Jurkat, Clone E6-1 (cell line): ENCODE measurements around the gene AOAH. TPM values are rescaled to one million over a fixed set of nuclear protein-coding genes. Genes with fewer than 3 reads are reported as not detected.

Experiments
- DNase-seq: peaks from one replicate; pipeline ENCODE4 v3.0.0-alpha.2; 2011; ENCODE audit warnings: low read depth, low spot score
- H3K4me3 ChIP-seq: 2 replicates; pipeline ENCODE4 v1.5.1; 2011; ENCODE audit warnings: mild to moderate bottlenecking, low read length, control low read depth, moderate library complexity
- polyA plus RNA-seq: library from polyadenylated mRNA; unstranded; fragments of >200 nt; gene quantifications from one replicate; pipeline ENCODE4 v1.2.1, GENCODE V29; 2012; ENCODE audit warnings: missing spikeins; ENCODE audit not compliant: insufficient read length, insufficient read depth

The AOAH gene
- polyA plus RNA-seq = 2.5 TPM

DNA sequence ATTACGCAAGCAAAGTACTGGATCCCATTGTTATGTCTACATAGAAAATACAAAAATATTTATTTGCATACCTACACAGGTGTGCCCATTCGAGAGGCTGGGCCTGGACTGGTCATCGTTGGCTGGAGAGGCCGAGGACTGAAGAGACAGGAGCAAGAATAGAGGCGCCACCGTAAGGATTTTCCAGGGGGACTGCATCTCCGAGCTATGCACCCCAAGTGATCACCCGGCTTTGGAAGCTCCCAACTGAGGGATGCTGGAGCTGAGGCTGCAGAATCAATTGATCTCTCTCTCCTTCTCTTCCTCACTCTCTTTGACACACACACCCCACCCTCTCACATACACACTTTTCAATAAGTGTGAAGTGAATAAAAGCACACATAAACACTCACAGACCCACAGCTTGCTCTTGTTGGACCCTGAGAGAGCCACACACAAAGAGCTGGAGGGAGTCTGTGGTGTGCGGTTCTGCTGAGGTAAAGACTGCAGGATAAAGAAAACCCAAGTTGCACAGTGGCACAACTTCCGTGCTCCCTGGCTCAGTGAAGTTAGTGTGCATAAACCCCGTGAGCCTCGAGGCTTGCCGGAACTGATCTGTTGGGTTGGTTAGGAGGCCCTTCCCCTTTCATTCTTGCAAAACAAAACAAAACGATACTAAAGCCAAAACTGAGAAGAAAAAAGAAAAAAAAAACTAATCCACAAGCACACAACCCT, at the start of gene AOAH:
Gene AOAH (minus strand): TSS at position 544 of the 714 bp plus-strand sequence. CDS start 346 bp downstream, at position 198.
- no peak within 1 kb of the TSS; the same call in 1 of the 2 replicates for H3K4me3 ChIP-seq
- DNase-seq = peak; percentile 92

GRCh38 chr7:36766451-36766850, 42.2 kb upstream of the AOAH start:
- no peak overlapping the region for H3K4me3 ChIP-seq
- no peak for DNase-seq

GRCh38 chr7:36765605-36766004, 41.3 kb upstream of the AOAH start:
- DNase-seq = no peak
- no peak overlapping the region for H3K4me3 ChIP-seq

DNA sequence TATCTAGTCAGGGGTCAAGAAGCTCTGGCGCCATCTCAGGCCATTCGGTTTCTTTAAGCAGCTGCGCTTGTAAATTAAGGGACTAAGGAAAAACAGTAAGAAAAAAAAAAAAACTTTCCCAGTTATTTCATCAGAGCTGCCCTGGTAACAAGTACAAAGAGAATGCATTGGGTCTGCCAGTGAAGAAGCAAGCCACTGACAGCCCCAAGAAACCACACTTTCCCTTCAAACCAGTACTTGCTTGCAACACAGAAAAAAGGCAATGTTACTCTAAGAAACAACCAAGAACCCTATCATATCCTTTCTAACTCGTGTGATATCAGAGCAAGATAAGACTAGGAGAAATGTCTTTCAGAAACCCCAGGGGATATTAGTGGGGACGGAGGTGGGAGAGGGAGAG, 40.6 kb upstream of the AOAH start:
- no peak for DNase-seq
- no peak overlapping the region for H3K4me3 ChIP-seq

DNA sequence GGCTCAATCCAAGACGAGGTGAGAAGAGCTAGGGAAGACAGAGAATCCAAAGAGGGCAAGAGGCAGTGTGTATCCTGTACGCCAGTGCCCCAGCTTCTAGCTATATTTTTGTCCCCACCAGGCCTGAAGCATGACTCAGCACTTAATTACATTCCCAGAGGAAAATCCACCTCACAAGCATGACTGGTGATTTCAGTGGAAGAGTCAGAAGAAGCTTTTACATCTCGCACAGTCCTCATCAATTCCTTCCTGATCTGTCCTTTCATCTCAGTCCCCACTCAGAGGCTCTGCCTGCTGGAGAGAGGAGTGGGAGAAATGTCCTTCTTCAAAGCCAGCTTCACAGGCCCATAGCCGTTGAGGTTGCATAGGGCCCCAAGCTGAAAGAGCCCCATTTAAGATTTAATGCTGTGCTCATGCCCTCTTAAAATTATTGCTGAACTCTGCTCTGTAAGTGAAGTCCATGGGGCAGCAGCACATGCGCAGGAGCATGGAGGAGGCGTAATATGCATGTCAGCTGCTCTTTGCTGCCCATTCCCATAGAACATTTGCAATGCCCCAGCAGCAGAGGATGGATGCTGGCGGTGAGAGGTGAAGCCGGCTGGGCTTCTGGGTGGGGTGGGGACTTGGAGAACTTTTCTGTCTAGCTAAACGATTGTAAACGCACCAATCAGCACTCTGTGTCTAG, 39.0 kb upstream of the AOAH start:
- no peak overlapping the region for H3K4me3 ChIP-seq
- no peak for DNase-seq

DNA sequence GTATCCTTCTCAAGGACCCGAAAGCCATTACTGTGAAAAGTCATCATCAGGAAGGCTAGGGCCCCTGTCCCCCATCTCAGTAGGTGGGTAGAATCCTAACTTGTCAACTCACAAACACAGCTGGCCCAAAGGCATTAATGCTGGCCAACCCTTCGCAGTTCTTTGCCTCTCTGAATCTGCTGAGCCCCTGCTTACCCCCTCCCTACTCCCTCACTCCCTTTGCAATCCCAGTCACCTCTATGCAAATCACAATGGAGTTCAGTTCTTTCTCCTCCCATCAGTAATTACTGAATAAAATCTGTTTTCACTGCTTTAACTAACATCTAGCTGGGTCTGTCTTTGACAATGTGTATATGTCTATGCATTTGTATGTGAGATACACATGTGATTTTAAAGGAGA, 38.1 kb upstream of the AOAH start:
- no peak overlapping the region for H3K4me3 ChIP-seq
- no peak for DNase-seq

DNA sequence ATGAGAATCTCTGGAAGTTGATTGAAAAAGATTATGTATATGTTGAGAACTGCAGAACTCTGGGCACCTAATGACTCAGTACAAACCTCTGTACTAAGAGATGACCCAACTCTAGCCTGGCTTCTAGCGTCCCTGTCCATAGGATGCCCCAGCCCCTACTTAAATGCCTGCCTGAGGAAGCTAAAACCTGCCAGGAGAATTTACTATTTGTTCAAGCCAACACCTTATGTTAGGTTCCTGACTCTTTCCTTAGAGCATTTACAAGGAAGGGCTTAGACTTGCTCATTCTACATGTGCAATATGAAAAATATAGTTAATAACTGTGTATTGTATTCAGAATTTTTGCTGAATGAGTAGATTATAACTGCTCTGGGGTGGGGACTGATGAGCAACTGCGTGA, 37.5 kb upstream of the AOAH start:
- no peak overlapping the region for H3K4me3 ChIP-seq
- DNase-seq = no peak

GRCh38 chr7:36760856-36761762, 36.8 kb upstream of the AOAH start:
- no peak overlapping the region for H3K4me3 ChIP-seq
- DNase-seq = no peak

- no peak overlapping the region for H3K4me3 ChIP-seq
Observed at GRCh38 chr7:36758879-36759278, 34.6 kb upstream of the AOAH start.

GRCh38 chr7:36755484-36755883, 31.2 kb upstream of the AOAH start:
- H3K4me3 ChIP-seq = no peak overlapping the region
- no peak for DNase-seq

More at GRCh38 chr7:36758879-36759278, 34.6 kb upstream of the AOAH start:
- DNase-seq = no peak

DNA sequence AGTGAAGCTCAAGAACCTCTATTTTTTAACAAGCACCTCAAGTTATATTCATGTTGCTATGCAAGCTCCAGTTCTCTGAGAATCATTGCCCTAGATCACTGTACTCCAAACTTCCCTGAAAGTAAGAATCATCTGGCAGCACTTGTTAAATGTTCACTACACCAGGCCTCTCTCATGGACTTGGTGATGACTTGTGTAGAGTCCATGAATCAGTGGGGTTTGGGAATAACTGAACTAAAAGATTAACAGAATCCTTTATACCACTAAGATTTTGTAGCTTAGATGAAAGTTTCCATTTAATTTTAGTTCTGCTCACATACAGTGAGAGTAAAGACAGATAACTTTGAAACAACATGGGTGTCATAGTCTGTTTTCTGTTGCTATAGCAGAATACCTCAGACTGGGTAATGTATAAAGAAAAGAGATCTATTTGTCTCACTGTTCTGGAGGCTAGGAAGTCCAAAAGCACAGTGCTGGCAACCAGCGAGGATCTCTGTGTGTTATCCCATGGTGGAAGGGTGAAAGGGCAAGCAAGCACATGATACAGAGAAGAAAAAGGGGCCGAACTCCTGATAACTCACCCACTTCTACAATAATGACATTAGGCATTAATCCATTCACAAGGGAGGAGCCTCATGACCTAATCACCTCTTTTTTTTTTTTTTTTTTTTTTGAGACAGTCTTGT, 27.9 kb upstream of the AOAH start:
- no peak overlapping the region for H3K4me3 ChIP-seq
- no peak for DNase-seq

DNA sequence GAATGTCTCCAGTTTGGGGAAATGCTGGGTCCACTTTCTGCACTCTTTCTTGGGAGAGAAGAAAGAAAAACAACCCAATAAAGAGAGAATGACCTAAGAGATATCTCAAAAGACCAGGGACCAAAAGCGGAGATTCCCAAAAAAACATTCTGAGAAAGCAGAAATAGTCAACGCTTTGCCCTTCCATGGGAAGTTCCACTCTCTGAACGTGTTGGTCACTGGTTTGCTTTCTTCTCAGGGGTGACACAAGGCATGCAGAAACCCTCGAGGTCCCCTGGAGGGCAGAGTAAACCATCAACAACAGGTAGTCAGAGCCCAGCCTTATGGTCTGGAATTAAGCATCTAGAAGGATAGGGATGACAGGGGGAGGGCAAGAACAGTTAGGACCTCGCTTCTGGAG, 26.2 kb upstream of the AOAH start:
- DNase-seq = no peak
- H3K4me3 ChIP-seq = no peak overlapping the region

DNA sequence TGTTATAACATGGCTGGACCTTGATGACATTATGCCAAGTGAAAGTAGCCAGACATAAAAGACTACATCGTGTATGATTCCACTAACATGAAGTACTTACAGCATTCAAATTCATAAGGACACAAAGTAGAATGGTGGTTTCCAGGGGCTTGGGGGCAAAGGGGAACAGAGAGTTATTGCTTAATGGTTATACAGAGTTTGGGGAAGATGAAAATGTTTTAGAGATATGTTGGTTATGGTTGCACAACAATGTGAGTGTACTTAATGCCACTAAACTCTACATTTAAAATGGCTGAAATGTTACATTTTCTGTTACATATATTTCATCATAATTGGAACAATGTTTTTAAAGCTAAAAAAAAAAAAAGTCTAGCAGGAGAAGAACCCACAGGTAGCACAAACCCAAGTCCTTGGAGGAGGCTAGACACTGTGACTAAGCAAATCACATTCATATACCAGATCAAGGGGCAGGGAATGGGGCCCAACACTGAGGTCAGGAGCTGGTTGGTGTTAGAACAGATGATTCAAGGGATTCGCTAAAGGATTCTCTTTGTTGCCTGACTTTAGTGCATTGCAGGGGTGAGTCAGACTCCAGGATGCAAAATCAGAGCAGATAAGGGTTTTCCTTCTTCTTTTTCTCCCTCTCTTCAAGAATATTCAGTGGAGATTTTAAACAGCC, 25.1 kb upstream of the AOAH start:
- H3K4me3 ChIP-seq = no peak overlapping the region
- no peak for DNase-seq

DNA sequence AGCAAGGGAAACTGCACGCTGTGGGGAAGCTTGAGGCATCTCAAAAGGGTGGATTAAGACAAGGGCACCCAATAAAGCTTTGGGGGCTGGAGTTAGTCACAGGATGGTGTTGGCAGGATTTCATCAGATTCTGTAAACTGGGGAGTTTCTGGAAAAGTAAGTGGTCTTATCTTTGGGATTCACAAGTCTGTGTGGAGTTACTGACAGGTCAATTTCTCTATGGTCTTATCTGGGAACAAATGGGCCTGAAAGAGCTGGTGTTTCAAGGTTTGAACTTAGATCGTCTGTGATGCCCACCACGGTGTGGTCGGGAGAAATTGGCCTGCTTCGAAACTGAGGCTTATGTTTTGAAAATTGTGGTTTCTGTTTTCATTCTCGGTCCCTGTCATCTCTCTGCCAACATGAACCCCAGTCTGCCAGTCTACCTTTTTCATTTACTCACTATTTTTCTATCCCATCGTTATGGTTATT, 23.8 kb upstream of the AOAH start:
- DNase-seq = no peak
- no peak overlapping the region for H3K4me3 ChIP-seq

DNA sequence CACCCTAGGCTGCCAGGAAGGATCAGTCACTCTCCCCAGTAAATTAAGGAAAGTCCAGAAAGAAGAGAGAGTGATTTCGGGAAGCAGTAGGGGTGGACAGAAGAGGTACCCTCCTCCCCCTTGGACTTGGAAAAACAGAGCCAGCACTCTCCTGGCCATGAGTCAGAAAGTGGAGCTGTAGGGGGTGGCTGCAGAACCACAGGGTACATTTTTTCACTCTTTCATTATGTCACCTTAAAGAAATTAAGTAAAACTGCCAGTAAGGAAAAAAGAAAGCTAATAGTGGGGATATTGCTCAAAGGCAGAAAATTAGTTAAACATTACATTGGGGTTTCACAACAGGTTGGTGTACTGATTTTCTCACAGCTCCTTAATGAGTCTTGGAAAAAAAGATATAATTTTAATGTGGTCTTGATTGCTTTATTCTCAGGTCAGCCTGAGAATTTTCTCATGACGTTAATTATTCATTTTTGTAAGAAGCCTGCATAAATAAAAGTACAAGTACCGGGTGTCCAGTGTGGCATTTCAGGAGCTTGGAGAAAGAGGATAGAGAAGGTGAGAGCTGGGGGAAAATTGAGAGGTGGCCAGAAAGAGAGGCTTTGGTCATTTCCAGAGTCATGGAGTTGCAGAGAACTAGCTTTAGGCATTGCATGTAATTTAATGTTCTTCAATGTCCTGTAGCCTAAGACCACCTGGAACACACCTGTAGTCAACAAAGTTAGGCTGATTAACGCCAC, 23.2 kb upstream of the AOAH start:
- H3K4me3 ChIP-seq = no peak overlapping the region
- DNase-seq = no peak

- no peak overlapping the region for H3K4me3 ChIP-seq
- DNase-seq = no peak
Observed at GRCh38 chr7:36746347-36746746, 22.1 kb upstream of the AOAH start.

DNA sequence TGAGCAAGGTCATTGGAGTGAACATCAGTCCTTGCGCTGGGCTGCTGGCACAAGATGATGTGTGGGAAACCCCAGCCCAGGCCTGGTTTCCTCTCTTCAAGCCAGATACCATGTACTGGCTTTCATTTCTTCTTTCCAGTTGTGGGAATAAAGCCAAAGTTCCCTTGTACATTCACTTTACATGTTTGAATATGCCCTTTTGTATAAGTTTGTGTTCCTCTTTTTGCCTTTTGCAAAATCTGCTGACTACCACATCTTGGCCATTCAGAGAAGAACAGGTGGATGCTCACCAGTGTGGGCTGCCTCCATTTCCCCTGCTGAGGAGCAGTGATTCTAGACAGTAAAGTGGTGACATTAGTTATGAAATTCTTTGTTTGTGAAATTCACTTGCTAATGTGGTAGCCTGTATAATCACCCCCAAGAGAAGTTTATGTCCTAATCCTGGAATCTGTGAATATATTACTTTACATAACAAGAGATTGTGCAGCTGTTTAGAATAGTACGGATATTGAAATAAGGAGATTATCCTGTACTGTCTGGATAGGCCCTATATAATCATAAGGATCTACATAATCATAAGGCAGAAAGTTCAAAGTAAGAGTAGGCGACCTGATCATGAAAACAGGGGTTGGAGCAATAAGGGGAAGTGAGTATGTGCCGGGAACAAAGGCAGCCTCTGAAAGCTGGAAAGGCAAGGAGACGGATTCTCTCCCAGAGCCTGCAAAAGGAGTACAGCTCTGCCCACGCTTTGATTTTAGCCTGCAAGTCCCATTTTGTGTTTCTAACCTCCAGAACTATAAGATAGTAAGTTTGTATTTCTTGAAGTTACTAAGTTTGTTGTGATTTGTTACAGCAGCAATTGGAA, 18.8 kb upstream of the AOAH start:
- H3K4me3 ChIP-seq = no peak overlapping the region
- no peak for DNase-seq
